GM20000 (cell line): Measurements from ENCODE around the gene PLAC9.
"Not testable (repeated sequence)": the region's sequence is repeated elsewhere in the genome, so short reads cannot be mapped to it uniquely, and the experiment has no call there.

Experiments
- DNase-seq: peaks from one replicate; pipeline ENCODE4 v3.0.0; 2012; ENCODE audit warnings: low spot score
- TF ChIP-seq, protein P1 (sequence below): IDR thresholded peaks from 2 replicates; pipeline ENCODE4 v1.5.1; 2012; ENCODE audit warnings: mild to moderate bottlenecking, control low read depth; ENCODE audit errors: extremely low read depth, missing control alignments

The PLAC9 gene

DNA sequence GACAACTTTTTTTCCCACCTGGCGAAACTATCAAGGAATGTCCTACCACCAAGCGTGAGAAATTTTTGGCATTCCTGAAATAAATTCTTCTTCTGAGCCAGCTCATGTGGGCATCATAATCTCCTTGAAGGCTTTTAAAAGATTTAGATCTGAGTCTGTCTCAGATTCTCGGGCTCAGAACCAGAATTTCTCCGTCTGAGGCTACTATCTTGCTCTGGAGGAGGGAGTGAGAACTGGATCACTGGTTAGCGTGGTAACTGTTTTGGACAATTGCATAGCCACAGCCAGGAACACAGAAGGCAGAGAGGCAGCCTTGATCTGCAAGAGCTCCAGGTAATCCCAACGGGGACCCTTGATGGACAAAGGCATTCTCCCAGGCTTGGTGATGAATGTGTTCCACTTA lies 1.0 kb upstream of the PLAC9 start:
- TF ChIP-seq, protein P1, sequence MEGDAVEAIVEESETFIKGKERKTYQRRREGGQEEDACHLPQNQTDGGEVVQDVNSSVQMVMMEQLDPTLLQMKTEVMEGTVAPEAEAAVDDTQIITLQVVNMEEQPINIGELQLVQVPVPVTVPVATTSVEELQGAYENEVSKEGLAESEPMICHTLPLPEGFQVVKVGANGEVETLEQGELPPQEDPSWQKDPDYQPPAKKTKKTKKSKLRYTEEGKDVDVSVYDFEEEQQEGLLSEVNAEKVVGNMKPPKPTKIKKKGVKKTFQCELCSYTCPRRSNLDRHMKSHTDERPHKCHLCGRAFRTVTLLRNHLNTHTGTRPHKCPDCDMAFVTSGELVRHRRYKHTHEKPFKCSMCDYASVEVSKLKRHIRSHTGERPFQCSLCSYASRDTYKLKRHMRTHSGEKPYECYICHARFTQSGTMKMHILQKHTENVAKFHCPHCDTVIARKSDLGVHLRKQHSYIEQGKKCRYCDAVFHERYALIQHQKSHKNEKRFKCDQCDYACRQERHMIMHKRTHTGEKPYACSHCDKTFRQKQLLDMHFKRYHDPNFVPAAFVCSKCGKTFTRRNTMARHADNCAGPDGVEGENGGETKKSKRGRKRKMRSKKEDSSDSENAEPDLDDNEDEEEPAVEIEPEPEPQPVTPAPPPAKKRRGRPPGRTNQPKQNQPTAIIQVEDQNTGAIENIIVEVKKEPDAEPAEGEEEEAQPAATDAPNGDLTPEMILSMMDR, result no peak
- no peak for DNase-seq

DNA sequence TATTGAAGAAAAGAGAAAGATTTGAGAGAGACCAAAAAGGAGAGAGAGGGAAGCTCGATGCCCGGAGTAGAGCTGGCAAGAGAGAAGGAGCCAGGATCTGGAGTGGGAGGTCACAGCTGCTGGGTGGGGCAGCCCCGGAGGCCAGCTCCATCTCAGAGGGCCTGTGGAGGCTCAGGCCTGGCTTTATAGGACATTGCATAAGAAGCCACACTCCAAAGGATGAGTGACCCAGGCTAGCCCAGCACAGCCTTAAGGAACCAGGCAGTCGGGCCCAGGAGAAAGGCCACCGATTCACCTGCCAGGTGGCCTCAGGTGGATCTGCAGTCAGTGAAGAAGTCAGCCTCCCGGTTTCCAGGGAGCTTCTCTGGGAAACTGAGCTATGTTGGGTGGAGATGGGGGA lies 676 bp downstream of the PLAC9 start:
- DNase-seq, result no peak
- TF ChIP-seq, protein P1, result no peak

DNA sequence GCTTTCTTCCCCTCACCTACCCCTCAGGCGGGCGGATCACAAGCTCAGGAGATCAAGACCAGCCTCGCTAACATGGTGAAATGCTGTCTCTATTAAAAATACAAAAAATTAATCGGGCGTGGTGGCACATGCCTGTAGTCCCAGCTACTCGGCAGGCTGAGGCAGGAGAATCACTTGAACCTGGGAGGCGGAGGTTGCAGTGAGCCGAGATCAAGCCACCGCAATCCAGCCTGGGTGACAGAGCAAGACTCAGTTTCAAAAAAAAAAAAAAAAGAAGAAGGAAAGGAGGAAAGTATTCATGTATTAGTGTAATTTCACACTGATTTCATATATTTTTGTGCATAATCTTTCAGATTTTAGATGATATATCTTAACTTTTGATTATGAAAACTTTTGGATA lies 1.2 kb downstream of the PLAC9 start:
- not testable (repeated sequence) for DNase-seq

DNA sequence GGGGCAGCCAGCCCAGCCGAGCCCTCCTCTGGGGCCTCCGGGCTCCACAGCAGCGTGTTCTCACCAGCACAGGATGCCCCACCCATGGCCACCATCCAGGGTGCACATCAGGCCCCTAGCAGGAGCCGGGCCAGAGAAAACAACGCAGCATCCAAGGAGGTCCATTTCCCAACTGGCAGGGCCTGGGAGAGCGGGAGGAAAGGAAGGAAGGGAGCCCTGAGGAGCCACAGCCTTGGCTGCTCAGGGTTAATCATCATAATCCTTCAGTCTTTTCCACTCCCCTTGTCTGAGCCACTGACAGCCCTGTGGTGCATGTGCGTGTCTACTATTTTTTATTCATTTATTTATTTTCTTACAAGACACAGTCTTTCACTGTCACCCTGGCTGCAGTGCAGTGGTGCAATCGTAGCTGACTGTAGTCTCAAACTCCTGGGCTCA lies 3.6 kb downstream of the PLAC9 start:
- no peak for DNase-seq
- TF ChIP-seq, protein P1, result no peak

DNA sequence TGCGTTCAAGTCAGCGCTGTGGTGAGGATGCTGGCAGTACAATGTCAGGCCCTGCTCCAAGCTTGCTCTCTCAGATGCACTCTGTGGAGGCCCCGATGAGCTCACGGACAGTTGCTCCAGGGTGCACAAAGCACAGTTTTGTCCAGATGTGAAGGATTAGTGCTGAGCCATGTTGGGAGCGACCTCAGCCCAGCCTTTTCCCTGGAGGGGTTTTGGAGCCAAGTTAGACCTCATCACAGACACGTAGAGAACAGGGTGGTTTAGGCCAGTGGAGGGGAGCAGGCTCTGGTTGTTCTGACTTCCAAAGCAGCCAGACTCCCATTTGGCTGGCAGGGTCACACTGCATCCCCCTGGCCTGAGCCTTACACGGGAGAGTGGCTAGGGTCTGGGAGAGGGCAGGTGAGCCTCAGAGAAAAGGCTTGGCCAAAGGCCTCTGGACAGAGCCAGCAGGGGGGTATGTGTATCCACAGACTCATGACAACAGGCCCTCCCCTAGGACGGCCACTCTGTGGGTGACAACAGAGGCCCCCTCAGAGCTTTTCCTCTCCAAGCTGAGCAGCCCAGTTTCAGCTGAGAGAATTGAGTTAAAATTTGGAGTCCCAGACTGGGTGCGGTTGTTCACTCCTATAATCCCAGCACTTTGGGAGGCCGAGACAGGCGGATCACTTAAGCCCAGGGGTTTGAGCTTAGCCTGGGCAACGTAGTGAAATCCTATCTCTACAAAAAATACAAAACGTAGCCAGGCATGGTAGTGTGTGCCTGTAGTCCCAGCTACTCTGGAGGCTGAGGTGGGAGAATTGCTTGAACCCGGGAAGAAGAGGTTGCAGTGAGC lies 4.7 kb downstream of the PLAC9 start:
- TF ChIP-seq, protein P1, result no peak
- DNase-seq, result no peak

DNA sequence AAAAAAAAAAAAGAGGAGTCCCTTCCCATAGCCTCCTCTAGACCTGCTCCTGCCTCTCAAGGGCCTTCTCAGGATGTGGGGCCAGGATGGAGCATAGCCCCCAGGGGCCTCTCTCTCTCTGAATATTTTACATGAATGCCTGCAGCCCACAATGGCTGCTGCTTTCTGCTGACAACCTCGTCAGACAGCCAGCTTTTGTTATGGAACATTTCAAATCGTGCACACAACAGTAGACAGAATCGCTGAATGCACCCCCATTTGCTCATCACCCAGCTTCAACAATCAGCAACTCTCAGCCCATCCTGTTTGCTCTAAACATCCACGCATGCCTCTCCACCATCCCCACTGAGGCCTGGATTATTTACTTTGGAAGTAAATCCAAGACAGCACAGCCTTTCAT lies 5.4 kb downstream of the PLAC9 start:
- no peak for DNase-seq
- TF ChIP-seq, protein P1, result no peak

DNA sequence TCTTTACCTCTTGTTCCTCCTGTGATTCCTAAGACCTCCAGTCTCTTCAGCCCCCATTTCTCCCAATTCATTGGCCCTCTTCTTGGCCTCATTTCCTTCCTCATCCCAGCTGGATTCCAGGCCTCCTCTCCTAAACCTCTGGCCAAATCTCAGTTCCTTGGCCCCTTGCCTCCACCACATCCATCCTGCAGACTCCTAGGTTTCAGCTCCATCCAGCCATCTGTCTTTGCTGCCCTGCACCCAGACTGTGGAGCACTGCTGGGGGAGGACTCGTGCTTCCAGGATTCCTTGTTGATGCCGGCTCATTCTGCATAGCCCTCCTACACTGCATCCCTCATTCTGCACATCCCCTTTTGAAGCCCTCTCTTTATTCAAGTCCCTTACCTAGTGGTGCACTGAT lies 6.7 kb downstream of the PLAC9 start:
- TF ChIP-seq, protein P1, result no peak
- DNase-seq, result no peak

DNA sequence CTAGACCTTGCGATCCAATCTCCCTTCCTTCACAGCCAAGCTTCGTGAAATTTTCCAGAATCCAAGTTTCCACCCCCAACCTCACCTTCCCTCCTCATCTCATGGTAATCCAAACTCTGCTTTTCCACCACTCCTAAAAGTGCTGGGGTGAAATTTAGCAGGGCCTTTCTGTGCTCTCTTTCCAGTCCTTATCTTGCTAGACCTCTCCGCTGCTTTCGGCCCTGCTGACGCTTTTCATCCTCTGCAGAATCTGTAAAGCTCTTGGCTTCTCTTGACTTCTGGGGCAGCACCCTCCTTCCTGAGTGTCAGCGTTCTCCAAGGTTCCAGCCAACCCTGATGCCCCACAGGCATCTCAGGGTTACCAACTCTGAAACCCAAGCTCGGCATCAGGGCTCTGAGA lies 7.7 kb downstream of the PLAC9 start:
- no peak for DNase-seq
- TF ChIP-seq, protein P1, result no peak
